ENCODE measurements around the gene APOH.
"Not testable (repeated sequence)": the region's sequence is repeated elsewhere in the genome, so short reads cannot be mapped to it uniquely, and the experiment has no call there.

The APOH gene

GRCh38 chr17:66260275-66260674, 31.1 kb upstream of the APOH start:
- DNase-seq (ENCODE audit: low spot score), result no peak

GRCh38 chr17:66255527-66255971, 26.3 kb upstream of the APOH start:
- in situ Hi-C loops (cut with MboI; ENCODE audit: low pct_unique_long_range_greater_than_20kb, low sequenced_read_pairs, unreplicated experiment), result loop anchor here (25.0 kb wide), 1 partner anchor 307 kb away; no protein-coding TSS in a partner anchor

More at GRCh38 chr17:66260275-66260674, 31.1 kb upstream of the APOH start:
- in situ Hi-C loops (cut with MboI; ENCODE audit: low pct_unique_long_range_greater_than_20kb, low sequenced_read_pairs, unreplicated experiment), result loop anchor here (25.0 kb wide), 1 partner anchor 302 kb away; no protein-coding TSS in a partner anchor
- no peak for TF ChIP-seq CTCF (IDR thresholded peaks at IDR 0.05; ENCODE audit: extremely low read depth, insufficient read depth, missing control alignments)

GRCh38 chr17:66255112-66255511, 25.9 kb upstream of the APOH start:
- DNase-seq (ENCODE audit: low spot score), result peak; percentile 31
- in situ Hi-C loops (cut with MboI; ENCODE audit: low pct_unique_long_range_greater_than_20kb, low sequenced_read_pairs, unreplicated experiment), result loop anchor here (25.0 kb wide), 1 partner anchor 307 kb away; no protein-coding TSS in a partner anchor
- peak; percentile 33 for TF ChIP-seq CTCF (IDR thresholded peaks at IDR 0.05; ENCODE audit: extremely low read depth, insufficient read depth, missing control alignments)

More at GRCh38 chr17:66255527-66255971, 26.3 kb upstream of the APOH start:
- no peak for TF ChIP-seq CTCF (IDR thresholded peaks at IDR 0.05; ENCODE audit: extremely low read depth, insufficient read depth, missing control alignments)
- DNase-seq (ENCODE audit: low spot score), result no peak

GRCh38 chr17:66253458-66253857, 24.2 kb upstream of the APOH start:
- not testable (repeated sequence) for DNase-seq (ENCODE audit: low spot score)
- in situ Hi-C loops (cut with MboI; ENCODE audit: low pct_unique_long_range_greater_than_20kb, low sequenced_read_pairs, unreplicated experiment), result loop anchor here (25.0 kb wide), 1 partner anchor 309 kb away; no protein-coding TSS in a partner anchor

- in situ Hi-C loops (cut with MboI; ENCODE audit: low pct_unique_long_range_greater_than_20kb, low sequenced_read_pairs, unreplicated experiment), result loop anchor here (25.0 kb wide), 1 partner anchor 312 kb away; no protein-coding TSS in a partner anchor
- no peak for TF ChIP-seq CTCF (IDR thresholded peaks at IDR 0.05; ENCODE audit: extremely low read depth, insufficient read depth, missing control alignments)
- DNase-seq (ENCODE audit: low spot score), result no peak
Measured at GRCh38 chr17:66250686-66251085, 21.5 kb upstream of the APOH start.

GRCh38 chr17:66248285-66248684, 19.1 kb upstream of the APOH start:
- DNase-seq (ENCODE audit: low spot score), result no peak
- TF ChIP-seq CTCF (IDR thresholded peaks at IDR 0.05; ENCODE audit: extremely low read depth, insufficient read depth, missing control alignments), result no peak
- in situ Hi-C loops (cut with MboI; ENCODE audit: low pct_unique_long_range_greater_than_20kb, low sequenced_read_pairs, unreplicated experiment), result no loop called here

- in situ Hi-C loops (cut with MboI; ENCODE audit: low pct_unique_long_range_greater_than_20kb, low sequenced_read_pairs, unreplicated experiment), result no loop called here
- DNase-seq (ENCODE audit: low spot score), result no peak
- no peak for TF ChIP-seq CTCF (IDR thresholded peaks at IDR 0.05; ENCODE audit: extremely low read depth, insufficient read depth, missing control alignments)
Measured at GRCh38 chr17:66241839-66242238, 12.6 kb upstream of the APOH start.

Data from GM13977 (cell line).